H1 (cell line): ENCODE data around the gene ZNRF3. TPM values are rescaled to one million over a fixed set of nuclear protein-coding genes. Genes with fewer than 3 reads are reported as not detected.
A peak's percentile ranks its signal among the peaks of the same experiment; 100 is the strongest.

Experiments used
- CTCF ChIA-PET: fragments of 300-600 bp; sonication (Branson Sonifier 250); formaldehyde crosslinking; loops from one replicate; lab custom pipeline; 2021; ENCODE audit not compliant: partially characterized antibody; lab: Charles Lee
- POLR2A ChIA-PET: fragments of 300-600 bp; sonication (Branson Sonifier 250); formaldehyde crosslinking; loops from one replicate; lab custom pipeline; 2021; ENCODE audit warnings: inconsistent platforms; ENCODE audit not compliant: partially characterized antibody; lab: Charles Lee
- DNase-seq, 2 experiments: peaks; one replicate each; pipeline versions ENCODE4 v3.0.0 to v3.0.0-alpha.2; 2010 to 2022; ENCODE audit warnings: low spot score in 2 of 2, low read depth in 1 of 2, mixed read lengths in 1 of 2
- FAIRE-seq: peaks from 2 replicates; lab custom pipeline; 2011; peaks lifted over from hg19 to GRCh38; lab: Jason Lieb, UNC
- H2AFZ ChIP-seq: 2 replicates; pipeline ENCODE4 v1.8.1; 2012; ENCODE audit warnings: low read length, inconsistent platforms
- H2AK5ac ChIP-seq: 2 replicates; pipeline ENCODE4 v1.6.1; 2013; ENCODE audit warnings: low read depth, low read length
- H2BK120ac ChIP-seq: replicated peaks from 2 replicates; pipeline ENCODE3; 2013; ENCODE audit warnings: low read depth, low read length, inconsistent platforms
- H2BK12ac ChIP-seq: 2 replicates; pipeline ENCODE4 v1.6.1; 2013; ENCODE audit warnings: low read depth, low read length
- H2BK15ac ChIP-seq: 2 replicates; pipeline ENCODE4 v1.6.1; 2013; ENCODE audit warnings: low read length
- H2BK20ac ChIP-seq: 2 replicates; pipeline ENCODE4 v1.6.1; 2013; ENCODE audit warnings: low read length
- H2BK5ac ChIP-seq: 2 replicates; pipeline ENCODE4 v1.6.1; 2013; ENCODE audit warnings: low read depth, low read length
- H3K14ac ChIP-seq: 2 replicates; pipeline ENCODE4 v1.6.1; 2013; ENCODE audit warnings: inconsistent platforms; ENCODE audit not compliant: insufficient read length
- H3K18ac ChIP-seq: 2 replicates; pipeline ENCODE4 v1.6.1; 2013; ENCODE audit warnings: low read length; ENCODE audit errors: extremely low read depth
- H3K23ac ChIP-seq: 2 replicates; pipeline ENCODE4 v1.6.1; 2013; ENCODE audit warnings: inconsistent platforms; ENCODE audit not compliant: insufficient read length
- H3K23me2 ChIP-seq: 2 replicates; pipeline ENCODE4 v1.6.1; 2013; ENCODE audit warnings: low read depth, low read length
- H3K27ac ChIP-seq: 2 replicates; pipeline ENCODE4 v1.6.1; 2011; ENCODE audit warnings: low read depth, low read length, inconsistent platforms
- H3K27me3 ChIP-seq, 4 experiments: replicated peaks in 1 of 4; 1 replicate in 1 of 4; 2 replicates in 3 of 4; pipeline versions ENCODE4 v1.6.1 to v1.8.1; 2011 to 2013; ENCODE audit warnings: low read length in 3 of 4, mild to moderate bottlenecking in 3 of 4, inconsistent platforms in 2 of 4, mixed read lengths in 2 of 4, moderate library complexity in 1 of 4; ENCODE audit not compliant: control insufficient read depth in 3 of 4, insufficient read depth in 3 of 4; ENCODE audit errors: extremely low read depth in 1 of 4
- H3K36me3 ChIP-seq, 4 experiments: 2 replicates each; pipeline versions ENCODE4 v1.6.1 to v1.8.1; 2011 to 2013; ENCODE audit warnings: mild to moderate bottlenecking in 4 of 4, low read length in 3 of 4, moderate library complexity in 2 of 4, control low read depth in 1 of 4, inconsistent platforms in 1 of 4; ENCODE audit not compliant: insufficient read depth in 4 of 4, control insufficient read depth in 2 of 4
- H3K4ac ChIP-seq: replicated peaks from 2 replicates; pipeline ENCODE3; 2013; ENCODE audit warnings: low read length, low read depth, mixed read lengths, inconsistent platforms; ENCODE audit not compliant: insufficient read length
- H3K4me1 ChIP-seq, 4 experiments: replicated peaks in 1 of 4; 1 replicate in 1 of 4; 2 replicates in 3 of 4; pipeline versions ENCODE4 v1.6.1 to v1.8.1; 2011 to 2013; ENCODE audit warnings: low read length in 3 of 4, inconsistent platforms in 2 of 4, mixed read lengths in 1 of 4; ENCODE audit not compliant: insufficient read depth in 4 of 4, control insufficient read depth in 3 of 4
- H3K4me2 ChIP-seq, 2 experiments: 2 replicates each; pipeline versions ENCODE4 v1.6.1 to v1.8.1; 2011 to 2013; ENCODE audit warnings: low read depth in 2 of 2, low read length in 2 of 2, control low read depth in 1 of 2, inconsistent platforms in 1 of 2, mild to moderate bottlenecking in 1 of 2; ENCODE audit not compliant: insufficient read depth in 1 of 2
- H3K4me3 ChIP-seq, 4 experiments: fragments of 200-600, 300-600 bp in 1 of 4; sonication (generic), shearing (Covaris generic), sonication (Bioruptor Twin) in 1 of 4; 2 replicates each; pipeline versions ENCODE4 v1.5.1 to v1.8.1; 2011 to 2016; ENCODE audit warnings: low read length in 4 of 4, low read depth in 3 of 4, control low read depth in 2 of 4, inconsistent platforms in 2 of 4, mild to moderate bottlenecking in 2 of 4, mixed read lengths in 1 of 4, moderate library complexity in 1 of 4; ENCODE audit not compliant: insufficient read depth in 2 of 4; ENCODE audit errors: extremely low read depth in 1 of 4
- H3K56ac ChIP-seq: replicated peaks from 2 replicates; pipeline ENCODE3; 2013; ENCODE audit warnings: low read depth, mild to moderate bottlenecking, mixed read lengths, low read length, inconsistent platforms; ENCODE audit not compliant: insufficient read length
- H3K79me1 ChIP-seq: 2 replicates; pipeline ENCODE4 v1.6.1; 2013; ENCODE audit warnings: low read depth, low read length, control low read depth
- H3K79me2 ChIP-seq, 2 experiments: 2 replicates each; pipeline versions ENCODE4 v1.6.1 to v1.8.1; 2012 to 2013; ENCODE audit warnings: low read length in 2 of 2, mild to moderate bottlenecking in 2 of 2, inconsistent platforms in 1 of 2; ENCODE audit not compliant: insufficient read depth in 2 of 2, control insufficient read depth in 1 of 2
- H3K9ac ChIP-seq, 4 experiments: replicated peaks in 1 of 4; 1 replicate in 1 of 4; 2 replicates in 3 of 4; pipeline versions ENCODE4 v1.6.1 to v1.8.1; 2011 to 2013; ENCODE audit warnings: low read depth in 3 of 4, low read length in 3 of 4, control low read depth in 2 of 4, mild to moderate bottlenecking in 2 of 4, moderate library complexity in 2 of 4, inconsistent platforms in 1 of 4; ENCODE audit errors: extremely low read depth in 1 of 4
- H3K9me3 ChIP-seq, 2 experiments: 2 replicates each; pipeline versions ENCODE4 v1.6.1 to v1.8.1; 2012 to 2013; ENCODE audit warnings: mild to moderate bottlenecking in 2 of 2, moderate library complexity in 2 of 2, control low read depth in 1 of 2, inconsistent platforms in 1 of 2, low read depth in 1 of 2, low read length in 1 of 2, mixed read lengths in 1 of 2; ENCODE audit not compliant: insufficient read depth in 2 of 2
- H4K20me1 ChIP-seq, 2 experiments: replicated peaks in 1 of 2; 2 replicates each; pipeline versions ENCODE3 to v1.8.1; 2011 to 2013; ENCODE audit warnings: inconsistent platforms in 2 of 2, low read length in 2 of 2, mild to moderate bottlenecking in 1 of 2; ENCODE audit not compliant: insufficient read depth in 2 of 2, control insufficient read depth in 1 of 2
- H4K5ac ChIP-seq: 2 replicates; pipeline ENCODE4 v1.6.1; 2013; ENCODE audit warnings: low read length, low read depth, mixed read lengths, inconsistent platforms; ENCODE audit not compliant: insufficient read length
- H4K8ac ChIP-seq: 2 replicates; pipeline ENCODE4 v1.8.0; 2013; ENCODE audit warnings: mild to moderate bottlenecking, moderate library complexity, low read length, inconsistent platforms; ENCODE audit not compliant: insufficient read depth; ENCODE audit errors: extremely low read depth
- H4K91ac ChIP-seq: replicated peaks from 2 replicates; pipeline ENCODE3; 2013; ENCODE audit warnings: low read length, mixed read lengths, inconsistent platforms; ENCODE audit not compliant: insufficient read length
- KDM1A ChIP-seq: fragments of 200-600, 300-600 bp; sonication (generic); IDR thresholded peaks from 2 replicates; pipeline ENCODE4 v1.7.1; 2016; ENCODE audit warnings: mild to moderate bottlenecking, low read length, borderline replicate concordance
- MAFK ChIP-seq: IDR thresholded peaks from 2 replicates; pipeline ENCODE4 v1.6.1; 2012; ENCODE audit warnings: low read depth, mild to moderate bottlenecking, improper control_type of control experiment, low read length
- NRF1 ChIP-seq: IDR thresholded peaks from 2 replicates; pipeline ENCODE4 v1.6.1; 2011; ENCODE audit warnings: mild to moderate bottlenecking, low read depth, low read length, improper control_type of control experiment
- RAD21 ChIP-seq, 2 experiments: IDR thresholded peaks in 1 of 2; conservative IDR thresholded peaks in 1 of 2; 2 replicates each; pipeline ENCODE4 v1.6.1; 2011; ENCODE audit warnings: low read depth in 2 of 2, low read length in 2 of 2, improper control_type of control experiment in 1 of 2, inconsistent platforms in 1 of 2, mild to moderate bottlenecking in 1 of 2, moderate library complexity in 1 of 2
- TAF1 ChIP-seq: IDR thresholded peaks from 2 replicates; pipeline ENCODE4 v1.6.1; 2011; ENCODE audit warnings: mild to moderate bottlenecking, low read depth, low read length
- TAF7 ChIP-seq: optimal IDR thresholded peaks from 2 replicates; pipeline ENCODE3; 2011; ENCODE audit warnings: low read depth, mild to moderate bottlenecking, inconsistent platforms, low read length, moderate library complexity, borderline replicate concordance
- TCF12 ChIP-seq: IDR thresholded peaks from 2 replicates; pipeline ENCODE4 v1.6.1; 2011; ENCODE audit warnings: low read depth, mild to moderate bottlenecking, low read length
- WGBS, 2 experiments: shearing (Covaris generic) in 1 of 2; methylation state at CpG; one replicate each; pipeline versions ENCODE4 v1.1.6 to v1.1.7; 2013 to 2015; ENCODE audit warnings: low lambda C conversion rate in 2 of 2, mixed read lengths in 2 of 2, inconsistent platforms in 1 of 2, low coverage in 1 of 2, missing lambda C conversion rate in 1 of 2; ENCODE audit not compliant: insufficient replicate concordance in 2 of 2, insufficient coverage in 1 of 2, insufficient read length in 1 of 2; ENCODE audit errors: extremely low coverage in 1 of 2, missing lambda C conversion rate in 1 of 2; 5-methylcytosine and 5-hydroxymethylcytosine counted together
- polyA plus RNA-seq, 7 experiments: library from polyadenylated mRNA; depleted of rRNA in 3 of 7; stranded (reverse) in 5 of 7; unstranded in 2 of 7; fragments of >200 nt in 5 of 7; fragments of 200-250 nt in 2 of 7; gene quantifications; 1 replicate in 5 of 7; 2 replicates in 1 of 7; 4 replicates in 1 of 7; pipeline versions ENCODE4 v1.2.1 to v1.2.3, GENCODE V29; 2011 to 2013; ENCODE audit warnings: missing spikeins in 2 of 7, mixed read lengths in 2 of 7
- total RNA-seq: library from RNA; stranded (reverse); fragmentation: NEBNext Ultra II Directional; extraction: Animal tissue kit (Norgen Biotek cat#: 25700); gene quantifications from 2 replicates; pipeline ENCODE4 v1.2.1, GENCODE V29; 2021

Gene ZNRF3
- total and polyA plus RNA-seq, 2 of the 8 experiments (the other 6 are each of a cell fraction or from before 2014, with no cell fraction given) = 14.1 to 21.7 TPM

DNA sequence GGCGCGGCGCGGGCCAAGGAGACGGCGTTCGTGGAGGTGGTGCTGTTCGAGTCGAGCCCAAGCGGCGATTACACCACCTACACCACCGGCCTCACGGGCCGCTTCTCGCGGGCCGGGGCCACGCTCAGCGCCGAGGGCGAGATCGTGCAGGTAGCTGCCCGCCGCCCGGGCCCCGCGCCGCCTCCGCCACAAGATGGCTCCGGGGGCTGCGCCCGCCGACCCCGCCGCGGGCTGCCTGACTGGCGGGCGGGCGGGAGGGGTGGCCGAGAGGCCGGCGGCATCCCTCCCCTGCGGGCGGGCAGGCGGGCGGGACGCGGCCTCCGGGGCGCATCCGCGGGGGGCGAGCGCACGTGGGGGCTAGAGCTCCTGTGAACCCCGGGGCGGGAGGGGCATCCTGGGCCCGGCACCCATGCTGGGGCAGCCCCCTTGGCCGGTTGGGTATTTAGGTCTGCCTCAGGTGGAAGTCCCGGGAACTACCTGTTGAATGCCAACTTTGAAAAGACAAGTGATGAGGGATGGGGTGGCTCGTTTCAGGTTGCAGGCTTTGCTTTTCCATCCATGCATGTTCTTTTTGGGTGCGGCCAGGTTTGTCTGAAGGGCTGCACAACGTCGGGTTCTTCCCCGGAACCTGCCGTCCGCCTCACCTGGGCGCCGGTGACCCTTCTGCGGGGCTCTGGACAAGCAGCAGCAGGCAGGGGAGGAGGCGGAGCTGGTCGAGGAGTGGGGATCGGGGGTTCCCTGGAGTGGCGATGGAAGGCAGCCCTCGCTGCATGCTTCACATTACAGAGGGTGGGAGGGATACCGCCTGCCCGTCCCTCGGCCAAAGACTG, 760 bp downstream of the ZNRF3 start:
- no peak overlapping the region for H2AK5ac ChIP-seq
- H3K79me2 ChIP-seq = peaks cover 15 to 46% of the 10 kb centered on the region in 2 experiments
- DNase-seq (peak in 1 of 2 experiments; percentile 79), FAIRE-seq (no peak)
- H2BK5ac ChIP-seq = no peak overlapping the region
- no peaks in the 10 kb centered on the region for H3K9me3 ChIP-seq
- peaks cover 2% of the 10 kb centered on the region; the same call in 1 of the 2 replicates for H3K79me1 ChIP-seq
- H3K23me2 ChIP-seq = peaks cover 12% of the 10 kb centered on the region
- H4K8ac ChIP-seq = peak overlapping the region; percentile 59; the same call in 1 of the 2 replicates
- H2AFZ ChIP-seq = no peak overlapping the region
- H3K14ac ChIP-seq = no peak overlapping the region
- H3K9ac ChIP-seq = peak overlapping the region; percentile 16 to 86 (median 65); a peak in 5 of 7 replicates
- H3K4me1 ChIP-seq = peaks cover 3 to 14% (median 12%) of the 10 kb centered on the region in 4 experiments
- H3K27ac ChIP-seq = no peak overlapping the region; the same call in 1 of the 2 replicates
- WGBS, 2 experiments = 0% methylated on average over 46 of the region's 78 CpGs; no CpG with 5 or more reads in 1 of the 2 experiments
- no peak overlapping the region for H2BK20ac ChIP-seq
- peak overlapping the region; percentile 68 to 92 (median 80) for H3K4me3 ChIP-seq
- no peak overlapping the region for H2BK12ac ChIP-seq
- peak overlapping the region; percentile 66 for H4K91ac ChIP-seq
- H3K56ac ChIP-seq = peak overlapping the region; percentile 62
- no peak overlapping the region for H3K23ac ChIP-seq
- H3K18ac ChIP-seq = peak overlapping the region; percentile 96
- H3K4ac ChIP-seq = no peak overlapping the region
- CTCF ChIA-PET = interaction anchor here (0.7 to 3.8 kb wide), 8 partner anchors 9 to 181 kb away, joined by 3 to 26 read pairs (median 4); no protein-coding TSS in a partner anchor
- no peak overlapping the region for H2BK120ac ChIP-seq
- no peak overlapping the region for H2BK15ac ChIP-seq
- H3K27me3 ChIP-seq = peaks cover 0 to 3% (median 0%) of the 10 kb centered on the region in 4 experiments; a peak in 1 of 7 replicates
- peaks cover 20 to 28% of the 10 kb centered on the region in 2 experiments for H4K20me1 ChIP-seq
- no peaks in the 10 kb centered on the region for H3K36me3 ChIP-seq
- POLR2A ChIA-PET = interaction anchor here (0.6 to 3.2 kb wide), 13 partner anchors 9 to 270 kb away, joined by 3 to 16 read pairs (median 6); no protein-coding TSS in a partner anchor
- peak overlapping the region; percentile 56 for H4K5ac ChIP-seq
- H3K4me2 ChIP-seq = peak overlapping the region; percentile 83 to 85
- TF ChIP-seq NRF1 (no peak), RAD21 (IDR thresholded peaks at IDR 0.05 in 1 of 2, conservative IDR thresholded peaks at IDR 0.05 in 1 of 2; ENCODE audit: low read depth in 2 of 2, low read length in 2 of 2) (0 out of 4 replicates have a peak, but pooled peaks of 1 of the 2 experiments have one; percentile 8), TAF1 (0 out of 2 replicates have a peak, but pooled peaks have one; percentile 38), MAFK (no peak), TCF12 (no peak), TAF7 (peak; percentile 32), KDM1A (no peak)
